Prostate gland (tissue), 2 donors: ENCODE results near the gene SLX4. TPM values are rescaled to one million over a fixed set of nuclear protein-coding genes. Genes with fewer than 3 reads are reported as not detected.

Experiments
- DNase-seq: peaks from one replicate; pipeline ENCODE4 v3.0.0-alpha.2; 2019; ENCODE audit warnings: low spot score
- H3K27ac ChIP-seq, 2 donors: fragments of 200-600 bp; sonication (generic); 2 replicates each; pipeline ENCODE4 v1.5.1; 2017 to 2019
- H3K27me3 ChIP-seq: fragments of 200-600 bp; sonication (generic); replicated peaks from 2 replicates; pipeline ENCODE4 v1.5.1; 2019; ENCODE audit not compliant: insufficient read depth
- H3K36me3 ChIP-seq, 2 donors: fragments of 200-600 bp; sonication (generic); 1 replicate in 1 of 2; 2 replicates in 1 of 2; pipeline versions ENCODE4 v1.5.1 to v1.8.1; 2017 to 2019
- H3K4me1 ChIP-seq: fragments of 200-600 bp; sonication (generic); replicated peaks from 2 replicates; pipeline ENCODE4 v1.5.1; 2019
- H3K4me3 ChIP-seq, 2 donors: fragments of 200-600 bp; sonication (generic); 2 replicates each; pipeline ENCODE4 v1.5.1; 2017 to 2019
- H3K9me3 ChIP-seq: fragments of 200-600 bp; sonication (generic); 2 replicates; pipeline ENCODE4 v1.5.1; 2017
- POLR2A ChIP-seq: fragments of 450-650 bp; IDR thresholded peaks from one replicate; pipeline ENCODE4 v1.6.1; 2016; ENCODE audit warnings: antibody characterized with exemption, mild to moderate bottlenecking
- POLR2AphosphoS5 ChIP-seq: sonication (generic); formaldehyde crosslinking; IDR thresholded peaks from one replicate; pipeline ENCODE4 v1.6.1; 2017; ENCODE audit warnings: antibody characterized with exemption
- WGBS: methylation state at CpG from one replicate; pipeline ENCODE4 v1.1.5; 2018; 5-methylcytosine and 5-hydroxymethylcytosine counted together
- intact Hi-C: fragments of 100-400 bp; cut with DNase I; formaldehyde crosslinking; loops from one replicate; pipeline ENCODE4 v1.14.2; 2022
- total RNA-seq, 2 donors: library from RNA; depleted of rRNA; stranded (reverse); fragments of >200 nt; gene quantifications; one replicate each; pipeline ENCODE4 v1.1.0, GENCODE V29; 2016
- TF ChIP-seq, protein P1 (sequence below), 4 experiments: fragments of 200-600 bp in 2 of 4; fragments of 450-650 bp in 2 of 4; sonication (generic) in 2 of 4; IDR thresholded peaks; 1 replicate in 3 of 4; 2 replicates in 1 of 4; pipeline ENCODE4 v1.5.1; 2016 to 2019; ENCODE audit warnings: antibody characterized with exemption in 4 of 4, mild to moderate bottlenecking in 2 of 4, moderate library complexity in 2 of 4

SLX4 gene
- total RNA-seq, 2 donors from 2014 or later: 4.9 to 14.7 TPM

DNA sequence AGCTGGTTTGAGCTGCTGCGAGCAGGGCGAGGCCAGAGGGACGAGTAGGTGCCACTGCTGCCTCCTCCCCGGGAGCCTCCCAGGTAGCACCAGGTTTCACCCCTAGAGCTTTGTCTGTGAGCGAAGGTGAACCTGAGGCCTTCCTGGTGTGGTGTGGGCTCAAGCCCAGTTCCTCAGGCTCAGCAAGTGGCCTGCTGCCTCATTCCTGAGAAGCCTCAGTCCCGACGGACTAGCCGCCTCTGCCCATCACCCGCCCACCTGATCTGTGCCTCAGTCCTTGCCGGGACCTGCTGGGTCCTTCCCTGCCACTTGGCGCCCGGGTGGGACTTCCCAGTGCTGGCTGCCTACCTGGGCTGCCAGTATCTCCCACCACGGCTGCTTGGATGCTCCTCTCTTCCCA, 35.9 kb downstream of the SLX4 start:
- 83% methylated on average over 13 of the region's 13 CpGs for WGBS
- Histone ChIP-seq H3K36me3 (no peaks in the 10 kb centered on the region), H3K27ac (no peak overlapping the region), H3K4me3 (no peak overlapping the region), H3K27me3 (no peaks in the 10 kb centered on the region), H3K9me3 (no peaks in the 10 kb centered on the region), H3K4me1 (no peaks in the 10 kb centered on the region)
- intact Hi-C loops: no loop called here
- no peak for DNase-seq
- TF ChIP-seq POLR2A: no peak
- no peak for TF ChIP-seq POLR2AphosphoS5
- TF ChIP-seq, protein P1, sequence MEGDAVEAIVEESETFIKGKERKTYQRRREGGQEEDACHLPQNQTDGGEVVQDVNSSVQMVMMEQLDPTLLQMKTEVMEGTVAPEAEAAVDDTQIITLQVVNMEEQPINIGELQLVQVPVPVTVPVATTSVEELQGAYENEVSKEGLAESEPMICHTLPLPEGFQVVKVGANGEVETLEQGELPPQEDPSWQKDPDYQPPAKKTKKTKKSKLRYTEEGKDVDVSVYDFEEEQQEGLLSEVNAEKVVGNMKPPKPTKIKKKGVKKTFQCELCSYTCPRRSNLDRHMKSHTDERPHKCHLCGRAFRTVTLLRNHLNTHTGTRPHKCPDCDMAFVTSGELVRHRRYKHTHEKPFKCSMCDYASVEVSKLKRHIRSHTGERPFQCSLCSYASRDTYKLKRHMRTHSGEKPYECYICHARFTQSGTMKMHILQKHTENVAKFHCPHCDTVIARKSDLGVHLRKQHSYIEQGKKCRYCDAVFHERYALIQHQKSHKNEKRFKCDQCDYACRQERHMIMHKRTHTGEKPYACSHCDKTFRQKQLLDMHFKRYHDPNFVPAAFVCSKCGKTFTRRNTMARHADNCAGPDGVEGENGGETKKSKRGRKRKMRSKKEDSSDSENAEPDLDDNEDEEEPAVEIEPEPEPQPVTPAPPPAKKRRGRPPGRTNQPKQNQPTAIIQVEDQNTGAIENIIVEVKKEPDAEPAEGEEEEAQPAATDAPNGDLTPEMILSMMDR (IDR thresholded peaks at IDR 0.05): no peak

DNA sequence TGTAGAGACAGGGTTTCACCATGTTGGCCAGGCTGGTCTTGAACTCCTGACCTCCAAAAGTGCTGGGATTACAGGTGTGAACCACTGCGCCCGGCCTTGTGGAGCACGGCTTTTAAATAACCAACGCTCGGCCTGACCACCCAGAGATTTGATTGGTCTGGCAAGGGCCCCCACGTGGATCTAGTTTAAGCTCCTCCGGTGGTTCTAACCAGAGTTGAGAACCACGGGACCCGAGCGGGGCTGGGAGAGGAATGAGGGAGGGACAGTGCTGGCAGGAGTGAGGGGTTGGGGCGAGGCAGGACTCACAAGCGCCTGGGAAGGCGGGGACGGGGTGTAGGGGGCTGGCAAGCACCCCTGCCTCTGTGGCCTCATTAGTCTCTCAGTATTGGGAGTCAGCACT, 37.2 kb downstream of the SLX4 start:
- 89% methylated on average over 14 of the region's 14 CpGs for WGBS
- H3K36me3 ChIP-seq: no peaks in the 10 kb centered on the region
- TF ChIP-seq, protein P1 (IDR thresholded peaks at IDR 0.05): no peak
- TF ChIP-seq POLR2AphosphoS5: no peak
- no peak for TF ChIP-seq POLR2A
- no peaks in the 10 kb centered on the region for H3K27me3 ChIP-seq
- intact Hi-C loops: no loop called here
- no peak overlapping the region for H3K4me3 ChIP-seq
- H3K9me3 ChIP-seq: no peaks in the 10 kb centered on the region
- no peak overlapping the region for H3K27ac ChIP-seq
- no peaks in the 10 kb centered on the region for H3K4me1 ChIP-seq
- no peak for DNase-seq

GRCh38 chr16:3573146-3573815, 38.1 kb downstream of the SLX4 start:
- Histone ChIP-seq H3K36me3 (no peaks in the 10 kb centered on the region), H3K4me1 (no peaks in the 10 kb centered on the region), H3K9me3 (no peaks in the 10 kb centered on the region), H3K27ac (no peak overlapping the region), H3K27me3 (no peaks in the 10 kb centered on the region), H3K4me3 (no peak overlapping the region)
- no peak for DNase-seq
- TF ChIP-seq POLR2A (no peak), POLR2AphosphoS5 (no peak)
- WGBS: 73% methylated on average over 9 of the region's 9 CpGs
- intact Hi-C loops: no loop called here

DNA sequence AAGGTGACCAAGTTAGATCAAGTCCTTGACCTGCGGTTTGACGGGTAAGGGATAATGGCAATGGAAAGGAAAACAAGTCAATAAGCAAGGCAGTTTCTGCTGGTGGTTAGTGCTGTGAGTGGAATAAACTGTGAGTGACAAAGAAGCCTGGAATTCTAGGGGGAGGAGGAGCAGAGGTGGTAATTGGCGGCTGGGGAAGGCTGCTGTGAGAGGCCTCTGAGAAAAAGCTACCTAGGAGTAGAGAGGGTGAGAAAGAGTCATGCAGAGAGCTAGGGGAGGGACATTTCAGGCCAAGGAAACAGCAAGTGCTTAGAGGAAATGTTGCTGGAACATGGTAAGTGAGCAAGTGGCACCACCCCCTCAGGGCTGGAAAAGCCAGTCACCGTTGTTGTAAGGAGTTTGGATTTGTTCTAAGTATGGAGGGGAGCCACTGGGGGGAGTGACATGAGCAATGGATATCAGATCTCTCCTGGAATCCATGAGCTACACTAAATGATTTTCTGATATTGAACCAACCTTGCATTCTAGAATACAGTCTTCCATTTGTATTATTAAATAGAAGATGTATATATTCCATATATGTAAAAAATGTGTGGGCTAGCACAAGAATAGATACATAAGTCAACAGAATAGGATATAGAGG, 40.9 kb downstream of the SLX4 start:
- 83% methylated on average over 4 of the region's 4 CpGs for WGBS
- Histone ChIP-seq H3K4me3 (no peak overlapping the region), H3K9me3 (no peaks in the 10 kb centered on the region), H3K4me1 (no peaks in the 10 kb centered on the region), H3K36me3 (no peaks in the 10 kb centered on the region), H3K27ac (no peak overlapping the region), H3K27me3 (no peaks in the 10 kb centered on the region)
- TF ChIP-seq POLR2AphosphoS5 (no peak), POLR2A (no peak)
- TF ChIP-seq, protein P1 (IDR thresholded peaks at IDR 0.05): no peak
- DNase-seq: no peak
- intact Hi-C loops: no loop called here

GRCh38 chr16:3569851-3570250, 41.6 kb downstream of the SLX4 start:
- Histone ChIP-seq H3K36me3 (no peaks in the 10 kb centered on the region), H3K27me3 (no peaks in the 10 kb centered on the region), H3K4me3 (no peak overlapping the region), H3K9me3 (no peaks in the 10 kb centered on the region), H3K27ac (no peak overlapping the region), H3K4me1 (no peaks in the 10 kb centered on the region)
- intact Hi-C loops: no loop called here
- whole genome bisulfite sequencing: 99% methylated on average over 2 of the region's 2 CpGs
- no peak for DNase-seq
- TF ChIP-seq POLR2AphosphoS5: no peak
- TF ChIP-seq, protein P1 (IDR thresholded peaks at IDR 0.05): no peak
- TF ChIP-seq POLR2A: no peak
